Pancreas (tissue), 10 donors: ENCODE results near the gene CARMIL3. TPM values are rescaled to one million over a fixed set of nuclear protein-coding genes. Genes with fewer than 3 reads are reported as not detected.
"Not testable (repeated sequence)": the region's sequence is repeated elsewhere in the genome, so short reads cannot be mapped to it uniquely, and the experiment has no call there.

Source experiments
- ATAC-seq, 4 donors: fragments of 200-7000 bp; cut with Tn5 transposase; one replicate each; pipeline versions ENCODE4 v1.8.0 to v1.9.1; 2020; ENCODE audit warnings: mild to moderate bottlenecking in 4 of 4, moderate library complexity in 4 of 4
- DNase-seq, 6 donors: peaks; one replicate each; pipeline ENCODE4 v3.0.0-alpha.2; 2020
- FAIRE-seq: peaks from 2 replicates; lab custom pipeline; 2012; peaks lifted over from hg19 to GRCh38; lab: Jason Lieb, UNC
- H3K27ac ChIP-seq, 4 donors: fragments of 200-600 bp; sonication (generic); 1 replicate in 3 of 4; 2 replicates in 1 of 4; pipeline versions ENCODE4 v1.5.0 to v1.8.0; 2020
- H3K27me3 ChIP-seq, 4 donors: fragments of 200-600 bp; one replicate each; pipeline ENCODE4 v1.8.0; 2021
- H3K36me3 ChIP-seq, 3 donors: fragments of 200-600 bp; sonication (generic) in 1 of 3; one replicate each; pipeline versions ENCODE4 v1.5.0 to v1.8.0; 2020 to 2021
- H3K4me1 ChIP-seq, 3 donors: fragments of 200-600 bp; one replicate each; pipeline ENCODE4 v1.8.0; 2021
- H3K4me3 ChIP-seq, 4 donors: fragments of 200-600 bp; sonication (generic) in 2 of 4; one replicate each; pipeline versions ENCODE4 v1.5.0 to v1.8.0; 2020 to 2021
- H3K9me3 ChIP-seq, 4 donors: fragments of 200-600 bp; one replicate each; pipeline ENCODE4 v1.8.0; 2021
- WGBS, 2 donors: extraction: QIAGEN DNeasy Blood & Tissue Kit; methylation state at CpG; one replicate each; pipeline ENCODE4 v1.1.7; 2013; 5-methylcytosine and 5-hydroxymethylcytosine counted together
- intact Hi-C, 3 donors: fragments of 100-400 bp; cut with DNase I; formaldehyde crosslinking; loops; one replicate each; pipeline versions ENCODE4 v1.11.1 to v1.14.2; 2022
- polyA plus RNA-seq, 2 donors: library from polyadenylated mRNA; stranded (reverse); fragments of 200-250 nt; gene quantifications; one replicate each; pipeline ENCODE4 v1.2.3, GENCODE V29; 2013
- total RNA-seq, 6 donors: library from RNA; stranded (reverse); fragmentation: NEBNext Ultra II Directional in 4 of 6; extraction: Animal tissue kit (Norgen Biotek cat#: 25700) in 4 of 6; gene quantifications; one replicate each; pipeline versions ENCODE4 v1.2.1 to v1.2.4, GENCODE V29; 2021 to 2023
- TF ChIP-seq, protein P1 (sequence below), 4 donors: fragments of 200-600 bp; sonication (generic) in 3 of 4; IDR thresholded peaks; one replicate each; pipeline versions ENCODE4 v1.5.0 to v1.8.0; 2021; ENCODE audit warnings: antibody characterized with exemption in 4 of 4
- donor health status: healthy with polysubstance abuse.
- donor health status: DM: no; HTN: no; CAD: no; lungs with moderate emphysema.
- donor health status: DM: no; HTN: no; CAD: no.
- donor health status: control.
- donor health status: control.
- donor health status: Bipolar disorder and iron deficiency.
- donor health status: DM: yes; HTN: yes; CAD: no.
- donor health status: DM: no; HTN: no; CAD: no.
- donor health status: DM: no; HTN: no; CAD: no.
- donor health status: DM: yes; HTN: yes; CAD: no.

The CARMIL3 gene
- total and polyA plus RNA-seq, 8 donors, result 0.31 to 4.0 (median 0.79) TPM

DNA sequence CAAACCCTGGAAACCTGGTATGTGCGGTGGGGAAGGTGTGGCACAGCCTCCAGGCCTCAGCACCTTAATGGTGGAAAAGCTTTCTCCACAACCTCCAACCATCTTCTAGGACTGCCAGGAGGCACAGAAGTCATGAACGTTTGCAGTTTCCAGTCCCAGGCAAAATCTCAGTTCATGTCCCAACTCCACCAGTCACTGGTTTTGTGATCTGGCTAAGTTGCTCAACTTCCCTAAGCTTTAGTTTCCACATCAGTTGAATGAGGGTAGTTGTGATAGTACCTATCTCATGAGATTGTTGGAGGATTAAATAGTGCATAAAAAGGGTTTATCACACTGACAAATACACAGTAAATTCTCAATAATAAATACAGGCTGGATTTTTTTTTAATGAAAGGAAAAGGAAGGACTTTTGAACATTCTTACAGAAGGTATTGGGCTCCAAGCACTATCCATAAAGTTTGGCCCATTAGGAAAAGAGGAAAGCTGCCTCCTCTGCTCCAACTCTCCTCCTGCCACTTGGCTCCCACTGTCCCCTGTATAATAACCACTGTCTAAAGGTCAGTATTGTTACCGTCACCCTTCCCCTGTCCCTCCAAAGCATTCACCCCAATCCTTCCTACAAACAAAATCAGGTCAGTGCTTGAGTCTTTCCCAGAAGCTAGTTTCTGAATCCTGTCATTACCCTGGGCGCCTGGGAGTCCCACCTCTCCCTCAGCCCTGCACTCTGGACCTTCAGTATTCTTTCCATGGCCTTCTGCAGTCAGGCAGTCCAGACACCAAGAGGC lies 48.6 kb downstream of the CARMIL3 start:
- FAIRE-seq (no peak), ATAC-seq (no peak), DNase-seq (no peak)
- no peaks in the 10 kb centered on the region for H3K27me3 ChIP-seq
- H3K27ac ChIP-seq, result no peak overlapping the region
- H3K36me3 ChIP-seq, result no peaks in the 10 kb centered on the region
- no peaks in the 10 kb centered on the region for H3K9me3 ChIP-seq
- H3K4me3 ChIP-seq, result no peak overlapping the region
- peaks cover 9 to 11% (median 11%) of the 10 kb centered on the region in 3 donors for H3K4me1 ChIP-seq
- TF ChIP-seq, protein P1, sequence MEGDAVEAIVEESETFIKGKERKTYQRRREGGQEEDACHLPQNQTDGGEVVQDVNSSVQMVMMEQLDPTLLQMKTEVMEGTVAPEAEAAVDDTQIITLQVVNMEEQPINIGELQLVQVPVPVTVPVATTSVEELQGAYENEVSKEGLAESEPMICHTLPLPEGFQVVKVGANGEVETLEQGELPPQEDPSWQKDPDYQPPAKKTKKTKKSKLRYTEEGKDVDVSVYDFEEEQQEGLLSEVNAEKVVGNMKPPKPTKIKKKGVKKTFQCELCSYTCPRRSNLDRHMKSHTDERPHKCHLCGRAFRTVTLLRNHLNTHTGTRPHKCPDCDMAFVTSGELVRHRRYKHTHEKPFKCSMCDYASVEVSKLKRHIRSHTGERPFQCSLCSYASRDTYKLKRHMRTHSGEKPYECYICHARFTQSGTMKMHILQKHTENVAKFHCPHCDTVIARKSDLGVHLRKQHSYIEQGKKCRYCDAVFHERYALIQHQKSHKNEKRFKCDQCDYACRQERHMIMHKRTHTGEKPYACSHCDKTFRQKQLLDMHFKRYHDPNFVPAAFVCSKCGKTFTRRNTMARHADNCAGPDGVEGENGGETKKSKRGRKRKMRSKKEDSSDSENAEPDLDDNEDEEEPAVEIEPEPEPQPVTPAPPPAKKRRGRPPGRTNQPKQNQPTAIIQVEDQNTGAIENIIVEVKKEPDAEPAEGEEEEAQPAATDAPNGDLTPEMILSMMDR (IDR thresholded peaks at IDR 0.05), result no peak
- intact Hi-C loops, result no loop called here
- 77 to 81% methylated on average over 4 of the region's 4 CpGs for WGBS, 2 donors

DNA sequence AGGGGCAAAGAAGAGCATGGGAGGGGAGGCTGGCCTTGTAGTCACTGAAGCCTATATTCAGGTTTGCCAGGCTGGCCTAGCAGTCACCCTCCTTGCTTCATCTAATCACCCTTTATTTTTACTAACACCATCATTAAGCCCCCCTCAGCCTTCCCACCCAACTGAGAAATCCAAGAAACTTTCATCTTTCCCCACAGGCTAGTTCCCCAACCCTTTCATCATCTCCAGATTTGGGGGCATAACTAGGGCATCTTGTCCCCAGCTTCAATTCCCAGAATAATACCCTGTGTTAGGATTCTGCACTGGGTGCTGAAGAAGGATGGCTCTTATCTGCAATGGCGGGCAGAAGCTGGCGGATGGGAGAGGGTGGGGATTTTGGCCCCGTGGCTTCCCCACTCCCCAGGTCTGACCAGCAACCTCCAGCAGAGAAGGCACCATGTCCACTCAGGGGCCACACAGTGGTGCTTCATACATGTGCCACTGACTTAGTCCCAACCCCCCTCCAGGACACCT lies 49.2 kb downstream of the CARMIL3 start:
- no peak overlapping the region for H3K4me3 ChIP-seq
- ATAC-seq (no peak), DNase-seq (no peak), FAIRE-seq (no peak)
- WGBS, 2 donors, result 82 to 87% methylated on average over 3 of the region's 3 CpGs
- no peaks in the 10 kb centered on the region for H3K36me3 ChIP-seq
- no peaks in the 10 kb centered on the region for H3K27me3 ChIP-seq
- intact Hi-C loops, result no loop called here
- H3K9me3 ChIP-seq, result no peaks in the 10 kb centered on the region
- no peak overlapping the region for H3K27ac ChIP-seq
- TF ChIP-seq, protein P1 (IDR thresholded peaks at IDR 0.05), result no peak
- H3K4me1 ChIP-seq, result peaks cover 4 to 11% (median 6%) of the 10 kb centered on the region in 3 donors

DNA sequence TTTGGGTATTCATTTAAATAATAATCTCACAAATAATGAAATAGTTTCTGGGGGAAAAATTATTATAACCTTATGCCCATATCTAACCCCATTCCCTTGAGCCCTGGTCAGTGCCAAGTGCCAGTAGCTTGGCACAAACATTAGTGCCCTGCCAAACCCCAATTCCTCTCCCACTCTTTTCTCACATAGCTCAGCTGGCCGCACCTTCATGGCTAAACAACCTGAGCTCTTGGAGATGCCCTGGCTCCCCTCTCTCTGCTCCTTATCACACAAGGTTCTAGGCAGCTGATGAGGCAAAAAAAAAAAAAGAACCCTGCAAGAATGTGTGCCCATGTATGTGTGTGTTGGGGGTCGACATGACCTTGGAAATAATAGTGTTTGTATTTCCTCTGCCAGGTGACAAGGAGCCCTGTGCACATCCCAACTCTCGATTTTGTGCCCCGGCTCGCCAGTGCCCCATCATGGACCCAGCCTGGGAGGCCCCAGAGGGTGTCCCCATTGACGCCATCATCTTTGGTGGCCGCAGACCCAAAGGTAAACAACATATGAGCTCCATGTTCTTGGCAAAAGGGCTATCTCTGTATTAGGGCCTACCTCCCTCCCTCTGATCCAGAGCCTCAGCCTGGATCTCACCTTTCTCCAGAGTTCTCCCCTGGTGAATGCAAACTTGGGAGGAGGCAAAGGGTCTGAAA lies 50.7 kb downstream of the CARMIL3 start:
- Histone ChIP-seq H3K36me3 (no peaks in the 10 kb centered on the region), H3K4me1 (peaks cover 4 to 11% (median 6%) of the 10 kb centered on the region in 3 donors), H3K9me3 (no peaks in the 10 kb centered on the region), H3K27ac (no peak overlapping the region), H3K4me3 (no peak overlapping the region), H3K27me3 (no peaks in the 10 kb centered on the region)
- WGBS, 2 donors, result 73 to 77% methylated on average over 7 of the region's 7 CpGs
- TF ChIP-seq, protein P1 (IDR thresholded peaks at IDR 0.05), result no peak
- ATAC-seq (no peak), DNase-seq (no peak), FAIRE-seq (no peak)
- intact Hi-C loops, result no loop called here

DNA sequence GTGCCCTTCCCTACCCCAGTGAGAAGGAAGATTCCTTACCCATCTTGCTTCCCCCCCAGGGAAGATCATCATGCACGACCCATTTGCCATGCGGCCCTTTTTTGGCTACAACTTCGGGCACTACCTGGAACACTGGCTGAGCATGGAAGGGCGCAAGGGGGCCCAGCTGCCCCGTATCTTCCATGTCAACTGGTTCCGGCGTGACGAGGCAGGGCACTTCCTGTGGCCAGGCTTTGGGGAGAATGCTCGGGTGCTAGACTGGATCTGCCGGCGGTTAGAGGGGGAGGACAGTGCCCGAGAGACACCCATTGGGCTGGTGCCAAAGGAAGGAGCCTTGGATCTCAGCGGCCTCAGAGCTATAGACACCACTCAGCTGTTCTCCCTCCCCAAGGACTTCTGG lies 51.6 kb downstream of the CARMIL3 start:
- H3K36me3 ChIP-seq, result no peaks in the 10 kb centered on the region

DNA sequence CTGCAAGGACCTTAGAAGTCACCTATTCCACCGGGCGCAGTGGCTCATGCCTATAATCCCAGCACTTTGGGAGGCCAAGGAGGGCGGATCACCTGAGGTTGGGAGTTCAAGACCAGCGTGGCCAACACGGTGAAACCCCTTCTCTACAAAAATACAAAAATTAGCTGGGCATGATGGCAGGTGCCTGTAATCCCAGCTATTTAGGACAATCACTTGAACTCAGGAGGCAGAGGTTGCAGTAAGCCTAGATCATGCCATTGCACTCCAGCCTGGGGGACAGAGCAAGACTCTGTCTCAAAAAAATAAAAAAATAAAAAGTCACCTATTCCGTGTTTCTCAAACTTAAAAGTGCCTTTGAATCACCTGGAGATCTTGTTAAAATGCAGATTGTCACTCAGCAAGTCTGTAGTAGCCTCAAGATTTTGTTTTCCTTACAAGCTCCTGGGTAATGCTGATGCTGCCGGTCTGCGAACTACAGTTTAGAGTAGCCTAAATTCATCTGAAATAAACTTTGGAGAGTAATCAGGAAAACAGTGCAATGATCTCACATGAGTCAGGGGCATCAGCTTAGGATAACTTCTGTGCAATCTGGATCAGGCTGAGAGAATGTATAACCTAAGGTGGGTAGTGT lies 53.9 kb downstream of the CARMIL3 start:
- DNase-seq, H3K27me3 ChIP-seq, H3K27ac ChIP-seq, FAIRE-seq, H3K9me3 ChIP-seq, H3K4me3 ChIP-seq, intact Hi-C loops, ATAC-seq, H3K36me3 ChIP-seq: not testable (repeated sequence)
- 90 to 91% methylated on average over 8 of the region's 8 CpGs for WGBS, 2 donors
- H3K4me1 ChIP-seq, result peaks cover 3 to 19% (median 11%) of the 10 kb centered on the region in 3 donors

More for the DNA sequence above, 51.6 kb downstream of the CARMIL3 start:
- FAIRE-seq, result no peak
- no peaks in the 10 kb centered on the region for H3K9me3 ChIP-seq
- 93 to 95% methylated on average over 13 of the region's 13 CpGs for WGBS, 2 donors
- peaks cover 4 to 11% (median 5%) of the 10 kb centered on the region in 3 donors for H3K4me1 ChIP-seq
- no peak overlapping the region for H3K27ac ChIP-seq
- no peaks in the 10 kb centered on the region for H3K27me3 ChIP-seq
- ATAC-seq, result no peak
- no peak overlapping the region for H3K4me3 ChIP-seq
- TF ChIP-seq, protein P1 (IDR thresholded peaks at IDR 0.05), result no peak
- intact Hi-C loops, result no loop called here
- peak in 1 of 6 donors; percentile 55 for DNase-seq
